ENCODE data around the gene HNRNPUL1. TPM values are rescaled to one million over a fixed set of nuclear protein-coding genes. Genes with fewer than 3 reads are reported as not detected.

Gene HNRNPUL1
- total RNA-seq, 1 experiment from 2014 or later, result 201 TPM

DNA sequence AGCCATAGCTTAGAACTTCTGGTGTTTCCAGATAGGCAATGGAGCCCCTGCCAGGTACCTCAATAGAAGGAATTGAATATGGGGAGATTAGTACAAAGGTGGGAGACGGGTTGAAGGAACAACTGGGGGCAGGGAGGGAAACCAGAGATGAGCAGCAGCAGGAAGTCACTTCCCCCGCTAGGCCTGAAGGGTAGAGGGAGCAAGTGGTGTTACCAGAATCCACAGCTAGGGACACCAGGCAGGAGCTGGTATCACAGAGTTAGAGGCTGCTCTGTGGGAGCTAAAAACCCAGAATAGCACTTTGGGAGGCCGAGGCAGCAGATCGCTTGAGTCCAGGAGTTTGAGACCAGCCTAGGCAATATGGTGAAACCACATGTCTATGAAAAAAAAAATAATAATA is 15.3 kb upstream of the HNRNPUL1 start (continued):
- no peak for TF ChIP-seq REST (IDR thresholded peaks at IDR 0.05; ENCODE audit: low read depth)
- TF ChIP-seq POLR2AphosphoS5 (IDR thresholded peaks at IDR 0.05; ENCODE audit: low read depth, low read length), result no peak
- no peak for TF ChIP-seq SRF (IDR thresholded peaks at IDR 0.05; ENCODE audit: low read depth)

DNA sequence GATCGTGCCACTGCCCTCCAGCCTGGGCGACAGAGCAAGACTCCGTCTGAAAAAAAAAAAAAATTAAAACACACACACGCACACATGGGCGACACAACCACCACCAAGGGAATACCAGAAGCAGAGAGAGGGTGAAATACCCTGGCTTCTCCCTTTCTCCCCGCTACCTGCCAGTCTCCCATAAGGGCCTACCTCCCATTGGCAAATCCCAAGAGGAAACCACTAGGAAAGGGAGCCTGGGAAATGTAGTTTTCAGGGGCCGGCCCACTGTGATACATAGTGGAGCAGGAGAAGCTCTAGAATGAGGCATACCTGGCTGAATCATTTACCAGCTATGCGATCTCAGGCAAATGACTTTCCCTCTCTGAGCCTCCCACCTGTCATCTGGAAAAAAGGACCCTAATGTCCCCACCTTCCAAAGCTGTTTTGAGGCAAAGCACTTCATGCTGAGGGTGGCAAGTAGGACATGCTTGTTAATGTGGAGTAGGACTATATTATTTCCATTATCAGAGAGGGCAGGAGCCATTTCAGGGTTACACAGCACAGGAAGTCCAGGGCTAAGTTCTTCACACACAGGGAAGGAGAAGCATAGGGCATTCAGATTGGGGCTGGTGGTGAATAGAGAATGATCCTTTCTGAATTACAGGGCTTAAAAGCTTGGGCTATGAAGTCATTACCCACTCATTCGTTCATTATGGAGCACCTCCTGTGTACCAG is 14.3 kb upstream of the HNRNPUL1 start:
- H3K4me1 ChIP-seq (ENCODE audit: control insufficient read depth in 1 of 2, insufficient read depth in 2 of 2, low read length in 2 of 2), result no peaks in the 10 kb centered on the region
- H3K79me2 ChIP-seq (ENCODE audit: insufficient read depth, low read length), result no peaks in the 10 kb centered on the region
- H2AFZ ChIP-seq (ENCODE audit: low read depth, low read length, poor library complexity, severe bottlenecking), result no peak overlapping the region
- no peak overlapping the region for H3K4me3 ChIP-seq (replicated peaks in 1 of 2; ENCODE audit: low read depth in 1 of 2, low read length in 2 of 2)
- H3K27me3 ChIP-seq (ENCODE audit: insufficient read depth, low read length), result no peaks in the 10 kb centered on the region
- H3K9me2 ChIP-seq (ENCODE audit: insufficient read depth), result no peaks in the 10 kb centered on the region
- no peak overlapping the region for H3K9ac ChIP-seq (ENCODE audit: low read length)
- ChIA-PET POLR2A (interaction anchor here (1.2 kb wide), 1 partner anchor 14 kb away, joined by 3 read pairs; no protein-coding TSS in a partner anchor), RAD21 (ENCODE audit: low non-redundant PET in 1 of 2, low total read pairs in 2 of 2, uncharacterized antibody in 2 of 2, unreplicated experiment in 2 of 2) (no interaction called here), CTCF (no interaction called here)
- no TSS peak for BruUV-seq (replicated peaks)
- no peak overlapping the region for H3K4me2 ChIP-seq (ENCODE audit: low read length)
- no peaks in the 10 kb centered on the region for H4K20me1 ChIP-seq (ENCODE audit: insufficient read depth)
- ATAC-seq, result peak; percentile 71
- intact Hi-C loops (cut with micrococcal nuclease), result no loop called here
- no peak overlapping the region for H3K27ac ChIP-seq (ENCODE audit: low read depth, low read length)
- H3K36me3 ChIP-seq (ENCODE audit: control insufficient read depth in 1 of 2, insufficient read depth in 2 of 2, low read length in 2 of 2), result peaks cover 0 to 47% of the 10 kb centered on the region in 2 experiments; a peak in 3 of 4 replicates
- H3K9me3 ChIP-seq (ENCODE audit: control insufficient read depth in 1 of 2, insufficient read depth in 1 of 2, low read depth in 1 of 2, low read length in 2 of 2), result no peaks in the 10 kb centered on the region; a peak in 1 of 4 replicates
- TF ChIP-seq JUND (IDR thresholded peaks at IDR 0.05) (no peak), TCF7L2 (IDR thresholded peaks at IDR 0.05; ENCODE audit: borderline replicate concordance, extremely low read depth, insufficient read depth, insufficient read length) (no peak)
- no peak for DNase-seq (ENCODE audit: low read depth, low spot score)

All from HCT116 (cell line).